ENCODE measurements around the gene SEMA4B.

DNA sequence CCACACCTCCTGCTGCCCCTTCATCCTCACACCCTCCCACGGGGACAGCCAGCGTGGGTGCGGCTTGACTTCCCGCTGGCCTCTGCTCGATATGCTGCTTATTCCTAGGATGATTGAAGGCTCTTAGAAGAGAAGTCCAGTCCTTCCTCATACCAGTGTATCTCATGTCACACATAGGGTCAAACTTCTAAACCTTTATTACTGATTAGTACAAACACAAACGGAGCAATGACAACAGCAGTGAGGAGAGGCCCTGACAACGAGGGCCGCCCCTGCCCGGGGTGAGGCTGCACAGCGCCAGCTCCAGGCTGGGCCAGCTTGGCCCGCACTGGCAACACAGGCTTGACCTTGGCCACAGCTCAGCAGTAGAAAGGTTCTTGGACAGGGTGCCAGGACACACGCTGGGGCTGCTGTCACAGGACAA is 29.0 kb downstream of the SEMA4B start:
- TF ChIP-seq CTCF (IDR thresholded peaks at IDR 0.05 in 8 of 11, conservative IDR thresholded peaks at IDR 0.05 in 3 of 11) (no peak), POLR2A (IDR thresholded peaks at IDR 0.05) (no peak)
